Endothelial cell of umbilical vein (primary cell): Measurements from ENCODE around the gene ZDHHC13. TPM values are rescaled to one million over a fixed set of nuclear protein-coding genes. Genes with fewer than 3 reads are reported as not detected.

ENCODE experiments used
- BruUV-seq: library from RNA; stranded (reverse); fragments of 400-500 nt; replicated peaks from 2 replicates; lab custom pipeline; 2021; lab: Mats Ljungman, UMichigan
- CTCF ChIA-PET: fragments of 300-600, 350-600 bp; sonication (Branson Sonifier 250); formaldehyde crosslinking; loops from one replicate; lab custom pipeline; 2021; ENCODE audit warnings: antibody characterized with exemption, inconsistent platforms; lab: Charles Lee
- POLR2A ChIA-PET: fragments of 300-600, 350-600 bp; sonication (Branson Sonifier 250); formaldehyde crosslinking; loops from one replicate; lab custom pipeline; 2021; ENCODE audit warnings: antibody characterized with exemption, inconsistent platforms; lab: Charles Lee
- DNase-seq: peaks from one replicate; pipeline ENCODE4 v3.0.0-alpha.2; 2011; ENCODE audit warnings: low read depth, low spot score
- FAIRE-seq: peaks from 2 replicates; lab custom pipeline; 2011; peaks lifted over from hg19 to GRCh38; lab: Jason Lieb, UNC
- H2AFZ ChIP-seq: 2 replicates; pipeline ENCODE4 v1.6.0; 2012; ENCODE audit warnings: low read depth, low read length, control low read depth, inconsistent platforms
- H3K27ac ChIP-seq: 2 replicates; pipeline ENCODE4 v1.5.1; 2011; ENCODE audit warnings: low read depth, mild to moderate bottlenecking, control low read depth, low read length, moderate library complexity; ENCODE audit not compliant: insufficient read depth
- H3K27me3 ChIP-seq, 2 experiments: 2 replicates each; pipeline versions ENCODE4 v1.6.0 to v1.6.1; 2011; ENCODE audit warnings: low read length in 2 of 2, mixed read lengths in 1 of 2; ENCODE audit not compliant: control insufficient read depth in 2 of 2, insufficient read depth in 2 of 2
- H3K36me3 ChIP-seq, 2 experiments: 2 replicates in 1 of 2; 3 replicates in 1 of 2; pipeline ENCODE4 v1.5.1; 2011; ENCODE audit warnings: low read length in 2 of 2, mild to moderate bottlenecking in 1 of 2, moderate library complexity in 1 of 2; ENCODE audit not compliant: control insufficient read depth in 2 of 2, insufficient read depth in 2 of 2; ENCODE audit errors: extremely low read depth in 1 of 2
- H3K4me1 ChIP-seq: 3 replicates; pipeline ENCODE4 v1.5.1; 2011; ENCODE audit warnings: mild to moderate bottlenecking, low read length; ENCODE audit not compliant: control insufficient read depth, insufficient read depth; ENCODE audit errors: extremely low read depth
- H3K4me2 ChIP-seq: 2 replicates; pipeline ENCODE4 v1.6.1; 2011; ENCODE audit warnings: low read length, control low read depth, mixed read lengths; ENCODE audit not compliant: insufficient read depth
- H3K4me3 ChIP-seq, 3 experiments: fragments of 200-600 bp in 1 of 3; sonication (generic), shearing (Covaris generic) in 1 of 3; replicated peaks in 1 of 3; 2 replicates each; pipeline ENCODE4 v1.5.1; 2011 to 2016; ENCODE audit warnings: control low read depth in 3 of 3, low read length in 3 of 3, mild to moderate bottlenecking in 2 of 3, inconsistent platforms in 1 of 3, low read depth in 1 of 3, moderate library complexity in 1 of 3; ENCODE audit not compliant: insufficient read depth in 1 of 3
- H3K79me2 ChIP-seq: 2 replicates; pipeline ENCODE4 v1.6.0; 2012; ENCODE audit warnings: low read length, inconsistent platforms; ENCODE audit not compliant: control insufficient read depth, insufficient read depth
- H3K9ac ChIP-seq: replicated peaks from 2 replicates; pipeline ENCODE3; 2011; ENCODE audit warnings: low read length, control low read depth; ENCODE audit not compliant: insufficient read depth; ENCODE audit errors: extremely low read depth
- H3K9me1 ChIP-seq: replicated peaks from 3 replicates; pipeline ENCODE4 v1.6.0; 2011; ENCODE audit warnings: mild to moderate bottlenecking, low read length; ENCODE audit not compliant: control insufficient read depth, insufficient read depth; ENCODE audit errors: extremely low read depth
- H3K9me3 ChIP-seq: replicated peaks from 2 replicates; pipeline ENCODE4 v1.5.1; 2012; ENCODE audit warnings: low read length, inconsistent platforms; ENCODE audit not compliant: control insufficient read depth, insufficient read depth
- H4K20me1 ChIP-seq: replicated peaks from 2 replicates; pipeline ENCODE3; 2011; ENCODE audit warnings: mild to moderate bottlenecking, low read length; ENCODE audit not compliant: control insufficient read depth, insufficient read depth; ENCODE audit errors: extremely low read depth
- CTCF ChIP-seq, 2 donors: IDR thresholded peaks; 1 replicate in 1 of 2; 2 replicates in 1 of 2; pipeline ENCODE4 v1.5.1; 2011; ENCODE audit warnings: low read length in 2 of 2, mild to moderate bottlenecking in 2 of 2, moderate library complexity in 2 of 2, control low read depth in 1 of 2, inconsistent platforms in 1 of 2, low read depth in 1 of 2; ENCODE audit not compliant: insufficient read depth in 1 of 2; ENCODE audit errors: extremely low read depth in 1 of 2
- EZH2 ChIP-seq: IDR thresholded peaks from 2 replicates; pipeline ENCODE4 v1.6.1; 2012; ENCODE audit warnings: borderline replicate concordance, low read depth, mild to moderate bottlenecking, moderate library complexity, low read length, inconsistent platforms; ENCODE audit not compliant: severe bottlenecking
- FOS ChIP-seq: IDR thresholded peaks from 2 replicates; pipeline ENCODE4 v1.6.1; 2011; ENCODE audit warnings: mild to moderate bottlenecking, low read length, moderate library complexity, borderline replicate concordance; ENCODE audit not compliant: insufficient read depth
- GATA2 ChIP-seq: IDR thresholded peaks from 2 replicates; pipeline ENCODE4 v1.7.0; 2011; ENCODE audit warnings: low read depth, mild to moderate bottlenecking, moderate library complexity, mixed read lengths, low read length; ENCODE audit not compliant: insufficient read length, insufficient read depth
- JUN ChIP-seq: IDR thresholded peaks from 2 replicates; pipeline ENCODE4 v1.6.1; 2011; ENCODE audit warnings: borderline replicate concordance, low read depth; ENCODE audit not compliant: insufficient read length, insufficient read depth
- MAX ChIP-seq: IDR thresholded peaks from 2 replicates; pipeline ENCODE4 v1.6.1; 2011; ENCODE audit not compliant: insufficient read depth, insufficient read length
- MYC ChIP-seq: IDR thresholded peaks from one replicate; pipeline ENCODE4 v1.6.1; 2011; ENCODE audit warnings: mild to moderate bottlenecking, low read depth, low read length
- POLR2A ChIP-seq: IDR thresholded peaks from 2 replicates; pipeline ENCODE4 v1.6.1; 2012; ENCODE audit warnings: low read depth, mild to moderate bottlenecking, control low read depth, low read length
- POLR2AphosphoS5 ChIP-seq: IDR thresholded peaks from 2 replicates; pipeline ENCODE4 v1.6.1; 2012; ENCODE audit warnings: low read depth, mild to moderate bottlenecking, control low read depth, low read length, moderate library complexity; ENCODE audit not compliant: insufficient read depth
- dilution Hi-C: fragments of 300-500 bp; cut with MboI; formaldehyde crosslinking; loops from one replicate; pipeline ENCODE4 v1.15.0; 2019; ENCODE audit warnings: low sequenced_read_pairs; ENCODE audit not compliant: extremely low pct_ligation_motif_present
- intact Hi-C: fragments of 100-400 bp; cut with micrococcal nuclease; formaldehyde crosslinking; loops from one replicate; pipeline ENCODE4 v1.10.0; 2022
- polyA plus RNA-seq, 4 experiments: library from polyadenylated mRNA; depleted of rRNA in 3 of 4; stranded (reverse) in 3 of 4; unstranded in 1 of 4; fragments of >200 nt; gene quantifications; 2 replicates each; pipeline versions ENCODE4 v1.2.1 to v1.2.3, GENCODE V29; 2011 to 2012; ENCODE audit warnings: missing spikeins in 1 of 4
- total RNA-seq: library from RNA; stranded (reverse); gene quantifications from 2 replicates; pipeline ENCODE4 v1.2.3, GENCODE V29; 2021

The ZDHHC13 gene
- total and polyA plus RNA-seq, 2 donors (not counting 3 experiments of a cell fraction or from before 2014, with no cell fraction given), result 37.4 to 52.9 TPM

GRCh38 chr11:19072464-19072863 lies 44.5 kb upstream of the ZDHHC13 start:
- Histone ChIP-seq H3K4me3 (no peak overlapping the region), H3K27me3 (peaks cover 8 to 13% of the 10 kb centered on the region in 2 experiments), H3K36me3 (no peaks in the 10 kb centered on the region), H3K27ac (no peak overlapping the region), H3K9me1 (no peaks in the 10 kb centered on the region), H3K9ac (no peak overlapping the region), H3K4me2 (no peak overlapping the region), H3K4me1 (peaks cover 5% of the 10 kb centered on the region), H3K79me2 (no peaks in the 10 kb centered on the region), H3K9me3 (no peaks in the 10 kb centered on the region), H4K20me1 (no peaks in the 10 kb centered on the region), H2AFZ (no peak overlapping the region)
- DNase-seq (no peak), FAIRE-seq (no peak)
- dilution Hi-C loops (no loop called here), intact Hi-C loops (loop anchor here (5.0 to 10.0 kb wide), 2 partner anchors 672 to 830 kb away; no protein-coding TSS in a partner anchor)
- CTCF ChIA-PET, result interaction anchor here (1.1 to 6.3 kb wide), 7 partner anchors 11 to 480 kb away, joined by 3 to 105 read pairs (median 22); no protein-coding TSS in a partner anchor
- POLR2A ChIA-PET, result no interaction called here
- TF ChIP-seq JUN, result no peak
- TF ChIP-seq CTCF (IDR thresholded peaks at IDR 0.05; ENCODE audit: extremely low read depth in 1 of 2, insufficient read depth in 1 of 2, low read depth in 1 of 2, low read length in 2 of 2), result no peak
- no peak for TF ChIP-seq GATA2
- TF ChIP-seq EZH2, result no peak
- TF ChIP-seq FOS, result no peak
- no peak for TF ChIP-seq MYC
- no peak for TF ChIP-seq POLR2AphosphoS5
- TF ChIP-seq POLR2A, result no peak
- TF ChIP-seq MAX, result no peak
- BruUV-seq, result no TSS peak
